Measurements from ENCODE around the gene STAT5B. TPM values are rescaled to one million over a fixed set of nuclear protein-coding genes. Genes with fewer than 3 reads are reported as not detected.
"Not testable (repeated sequence)": the region's sequence is repeated elsewhere in the genome, so short reads cannot be mapped to it uniquely, and the experiment has no call there.

The STAT5B gene
- total RNA-seq, 1 donor from 2014 or later = 32.8 TPM

- no peak overlapping the region for H3K4me3 Mint-ChIP-seq (ENCODE audit: unreplicated experiment)
- no peaks in the 10 kb centered on the region for H3K9me3 Mint-ChIP-seq (ENCODE audit: low read depth)
- no peak for TF ChIP-seq CTCF (IDR thresholded peaks at IDR 0.05)
- no peak for DNase-seq (ENCODE audit: low spot score)
- no peaks in the 10 kb centered on the region for H3K36me3 Mint-ChIP-seq (ENCODE audit: low read depth)
- no peaks in the 10 kb centered on the region for H3K27me3 Mint-ChIP-seq (ENCODE audit: low read depth)
- peaks cover 16% of the 10 kb centered on the region for H3K4me1 Mint-ChIP-seq (ENCODE audit: low read depth)
- no peak overlapping the region for H3K27ac Mint-ChIP-seq (ENCODE audit: unreplicated experiment)
Measured at GRCh38 chr17:42240201-42240600, 36.0 kb downstream of the STAT5B start.

GRCh38 chr17:42239576-42239975, 36.6 kb downstream of the STAT5B start:
- not testable (repeated sequence) for DNase-seq (ENCODE audit: low spot score); H3K36me3 Mint-ChIP-seq (ENCODE audit: low read depth); H3K27ac Mint-ChIP-seq (ENCODE audit: unreplicated experiment); H3K4me3 Mint-ChIP-seq (ENCODE audit: unreplicated experiment); H3K9me3 Mint-ChIP-seq (ENCODE audit: low read depth); H3K27me3 Mint-ChIP-seq (ENCODE audit: low read depth)
- H3K4me1 Mint-ChIP-seq (ENCODE audit: low read depth) = peaks cover 16% of the 10 kb centered on the region

GRCh38 chr17:42236760-42237159, 39.4 kb downstream of the STAT5B start:
- no peaks in the 10 kb centered on the region for H3K27me3 Mint-ChIP-seq (ENCODE audit: low read depth)
- no peak overlapping the region for H3K27ac Mint-ChIP-seq (ENCODE audit: unreplicated experiment)
- no peak for TF ChIP-seq CTCF (IDR thresholded peaks at IDR 0.05)
- H3K4me1 Mint-ChIP-seq (ENCODE audit: low read depth) = peaks cover 7% of the 10 kb centered on the region
- no peak overlapping the region for H3K4me3 Mint-ChIP-seq (ENCODE audit: unreplicated experiment)
- no peaks in the 10 kb centered on the region for H3K36me3 Mint-ChIP-seq (ENCODE audit: low read depth)
- DNase-seq (ENCODE audit: low spot score) = no peak
- H3K9me3 Mint-ChIP-seq (ENCODE audit: low read depth) = no peaks in the 10 kb centered on the region

GRCh38 chr17:42233994-42234393, 42.2 kb downstream of the STAT5B start:
- Mint-ChIP-seq H3K27me3 (ENCODE audit: low read depth) (no peaks in the 10 kb centered on the region), H3K4me3 (ENCODE audit: unreplicated experiment) (no peak overlapping the region), H3K4me1 (ENCODE audit: low read depth) (no peaks in the 10 kb centered on the region), H3K9me3 (ENCODE audit: low read depth) (no peaks in the 10 kb centered on the region), H3K36me3 (ENCODE audit: low read depth) (no peaks in the 10 kb centered on the region), H3K27ac (ENCODE audit: unreplicated experiment) (no peak overlapping the region)
- TF ChIP-seq CTCF (IDR thresholded peaks at IDR 0.05) = no peak
- no peak for DNase-seq (ENCODE audit: low spot score)

- Mint-ChIP-seq H3K27me3 (ENCODE audit: low read depth) (no peaks in the 10 kb centered on the region), H3K9me3 (ENCODE audit: low read depth) (no peaks in the 10 kb centered on the region)
- no peak for DNase-seq (ENCODE audit: low spot score)
Measured at GRCh38 chr17:42233156-42233555, 43.0 kb downstream of the STAT5B start.

More at GRCh38 chr17:42233156-42233555, 43.0 kb downstream of the STAT5B start:
- TF ChIP-seq CTCF (IDR thresholded peaks at IDR 0.05) = no peak
- Mint-ChIP-seq H3K4me1 (ENCODE audit: low read depth) (peaks cover 6% of the 10 kb centered on the region), H3K36me3 (ENCODE audit: low read depth) (no peaks in the 10 kb centered on the region), H3K27ac (ENCODE audit: unreplicated experiment) (no peak overlapping the region), H3K4me3 (ENCODE audit: unreplicated experiment) (no peak overlapping the region)
